Panc1 (cell line): Measurements from ENCODE around the gene PKMYT1. TPM values are rescaled to one million over a fixed set of nuclear protein-coding genes. Genes with fewer than 3 reads are reported as not detected.

Experiments
- ATAC-seq: fragments of 200-7000 bp; cut with Tn5 transposase; 2 replicates; pipeline ENCODE4 v1.9.1; 2020; ENCODE audit warnings: mild to moderate bottlenecking, moderate library complexity
- BruUV-seq: library from RNA; stranded (reverse); fragments of 400-500 nt; replicated peaks from 2 replicates; lab custom pipeline; 2021; lab: Mats Ljungman, UMichigan
- CTCF ChIA-PET: fragments of 300-600 bp; sonication (Branson Sonifier 250); formaldehyde crosslinking; loops from one replicate; lab custom pipeline; 2022; ENCODE audit warnings: antibody characterized with exemption; lab: Charles Lee
- POLR2A ChIA-PET: fragments of 300-600 bp; sonication (Branson Sonifier 250); formaldehyde crosslinking; loops from one replicate; lab custom pipeline; 2022; ENCODE audit warnings: antibody characterized with exemption; lab: Charles Lee
- DNase-seq: peaks from one replicate; pipeline ENCODE4 v3.0.0-alpha.2; 2010; ENCODE audit warnings: low read depth, low spot score
- H3K27ac ChIP-seq: 2 replicates; pipeline ENCODE4 v1.5.1; 2011; ENCODE audit warnings: mild to moderate bottlenecking, low read length, inconsistent platforms
- H3K27me3 ChIP-seq: fragments of 200-500 bp; sonication (Bioruptor generic); 2 replicates; pipeline ENCODE4 v1.6.0; 2014; ENCODE audit warnings: low read length, inconsistent platforms; ENCODE audit not compliant: control insufficient read depth, insufficient read depth
- H3K36me3 ChIP-seq: fragments of 200-500 bp; sonication (Bioruptor generic); 2 replicates; pipeline ENCODE4 v1.5.1; 2014; ENCODE audit warnings: inconsistent platforms, mild to moderate bottlenecking, low read length, moderate library complexity; ENCODE audit not compliant: control insufficient read depth, insufficient read depth
- H3K4me1 ChIP-seq: 2 replicates; pipeline ENCODE4 v1.5.1; 2011; ENCODE audit warnings: inconsistent platforms, mild to moderate bottlenecking, low read length, moderate library complexity; ENCODE audit not compliant: control insufficient read depth, insufficient read depth
- H3K4me3 ChIP-seq, 2 experiments: 2 replicates each; pipeline ENCODE4 v1.5.1; 2011 to 2012; ENCODE audit warnings: low read depth in 2 of 2, low read length in 2 of 2, mild to moderate bottlenecking in 2 of 2, inconsistent platforms in 1 of 2, moderate library complexity in 1 of 2
- H3K9me3 ChIP-seq: fragments of 200-500 bp; sonication (Bioruptor generic); 2 replicates; pipeline ENCODE4 v1.5.1; 2014; ENCODE audit warnings: low read depth, mild to moderate bottlenecking, inconsistent platforms, low read length, moderate library complexity; ENCODE audit not compliant: control insufficient read depth, insufficient read depth
- CTCF ChIP-seq: fragments of 450-650 bp; IDR thresholded peaks from 2 replicates; pipeline ENCODE4 v1.5.1; 2017; ENCODE audit warnings: mild to moderate bottlenecking
- POLR2AphosphoS5 ChIP-seq: IDR thresholded peaks from 2 replicates; pipeline ENCODE4 v1.6.1; 2012; ENCODE audit warnings: mild to moderate bottlenecking, low read depth, low read length, moderate library complexity
- REST ChIP-seq, 2 experiments: IDR thresholded peaks; 2 replicates each; pipeline ENCODE4 v1.6.1; 2011 to 2012; ENCODE audit warnings: low read depth in 2 of 2, control low read depth in 1 of 2, low read length in 1 of 2, mild to moderate bottlenecking in 1 of 2, moderate library complexity in 1 of 2; ENCODE audit not compliant: insufficient read depth in 1 of 2
- SIN3A ChIP-seq: IDR thresholded peaks from 2 replicates; pipeline ENCODE4 v1.6.1; 2012; ENCODE audit warnings: low read depth, mild to moderate bottlenecking, low read length, moderate library complexity, borderline replicate concordance; ENCODE audit not compliant: insufficient read depth
- TCF7L2 ChIP-seq: IDR thresholded peaks from 2 replicates; pipeline ENCODE4 v1.6.1; 2011; ENCODE audit warnings: mild to moderate bottlenecking, low read depth, low read length, inconsistent platforms
- in situ Hi-C: cut with HindIII; loops from 2 replicates; pipeline ENCODE4 v1.10.0; 2016; ENCODE audit warnings: low sequenced_read_pairs, low pct_unique_long_range_greater_than_20kb
- intact Hi-C: fragments of 100-400 bp; cut with micrococcal nuclease; formaldehyde crosslinking; loops from one replicate; pipeline ENCODE4 v1.10.0; 2022; ENCODE audit not compliant: unreplicated experiment
- total RNA-seq: library from RNA; stranded (reverse); gene quantifications from one replicate; pipeline ENCODE4 v1.2.1, GENCODE V29; 2021; ENCODE audit not compliant: unreplicated experiment

The PKMYT1 gene
- total RNA-seq, 1 experiment from 2014 or later, result 105 TPM

GRCh38 chr16:2991566-2992261, 11.5 kb upstream of the PKMYT1 start:
- no peak overlapping the region for H3K27ac ChIP-seq
- H3K27me3 ChIP-seq, result no peaks in the 10 kb centered on the region
- POLR2A ChIA-PET, result interaction anchor here (0.6 kb wide), 1 partner anchor 32 kb away, joined by 3 read pairs; the partner anchor contains the start of gene HCFC1R1
- H3K36me3 ChIP-seq, result no peaks in the 10 kb centered on the region
- in situ Hi-C loops, result no loop called here
- no peaks in the 10 kb centered on the region for H3K9me3 ChIP-seq
- CTCF ChIA-PET, result no interaction called here
- H3K4me3 ChIP-seq, result no peak overlapping the region
- TF ChIP-seq SIN3A (no peak), POLR2AphosphoS5 (no peak), TCF7L2 (no peak), CTCF (no peak), REST (IDR thresholded peaks at IDR 0.05; ENCODE audit: insufficient read depth in 1 of 2, low read depth in 2 of 2, low read length in 1 of 2) (no peak)
- ATAC-seq (no peak), DNase-seq (no peak)
- no TSS peak for BruUV-seq
- no peaks in the 10 kb centered on the region for H3K4me1 ChIP-seq
- intact Hi-C loops, result no loop called here

- POLR2A ChIA-PET, result no interaction called here
- H3K27ac ChIP-seq, result no peak overlapping the region
- no TSS peak for BruUV-seq
- intact Hi-C loops (no loop called here), in situ Hi-C loops (no loop called here)
- TF ChIP-seq CTCF (no peak), REST (IDR thresholded peaks at IDR 0.05; ENCODE audit: insufficient read depth in 1 of 2, low read depth in 2 of 2, low read length in 1 of 2) (no peak), TCF7L2 (no peak)
- H3K4me1 ChIP-seq, result no peaks in the 10 kb centered on the region
- DNase-seq (no peak), ATAC-seq (no peak)
- H3K36me3 ChIP-seq, result no peaks in the 10 kb centered on the region
- CTCF ChIA-PET, result interaction anchor here (0.6 kb wide), 1 partner anchor 30 kb away, joined by 11 read pairs; no protein-coding TSS in a partner anchor
- no peaks in the 10 kb centered on the region for H3K27me3 ChIP-seq
- no peaks in the 10 kb centered on the region for H3K9me3 ChIP-seq
- H3K4me3 ChIP-seq, result no peak overlapping the region
Measured at GRCh38 chr16:2990891-2991290, 10.6 kb upstream of the PKMYT1 start.
